Erythroblast (primary cell): ENCODE data around the gene LMCD1.

Experiments used
- GATA1 ChIP-seq: IDR thresholded peaks from 2 replicates; pipeline ENCODE4 v1.6.1; 2011; ENCODE audit warnings: low read depth, mild to moderate bottlenecking, control low read depth, low read length, moderate library complexity
- POLR2A ChIP-seq: IDR thresholded peaks from 2 replicates; pipeline ENCODE4 v1.6.1; 2011; ENCODE audit warnings: mild to moderate bottlenecking, low read length

- no peak for TF ChIP-seq POLR2A
- TF ChIP-seq GATA1: no peak
Measured at GRCh38 chr3:8460050-8460708, 41.4 kb upstream of the LMCD1 start.
